Suprapubic skin (tissue), 4 donors: Measurements from ENCODE around the gene IQCM. TPM values are rescaled to one million over a fixed set of nuclear protein-coding genes. Genes with fewer than 3 reads are reported as not detected.
A peak's percentile ranks its signal among the peaks of the same experiment; 100 is the strongest.

Source experiments
- DNase-seq, 2 donors: peaks; one replicate each; pipeline ENCODE4 v3.0.0-alpha.2; 2019; ENCODE audit warnings: low spot score in 2 of 2
- H3K27ac ChIP-seq: fragments of 200-600 bp; sonication (generic); one replicate; pipeline ENCODE4 v1.5.1; 2019
- H3K27me3 ChIP-seq: fragments of 200-600 bp; sonication (generic); one replicate; pipeline ENCODE4 v1.5.1; 2019
- H3K36me3 ChIP-seq: fragments of 200-600 bp; sonication (generic); one replicate; pipeline ENCODE4 v1.5.1; 2019
- H3K4me1 ChIP-seq: fragments of 200-600 bp; sonication (generic); one replicate; pipeline ENCODE4 v1.5.1; 2019
- H3K4me3 ChIP-seq: fragments of 200-600 bp; sonication (generic); one replicate; pipeline ENCODE4 v1.5.1; 2019; ENCODE audit warnings: mild to moderate bottlenecking
- H3K9me3 ChIP-seq: fragments of 200-600 bp; sonication (generic); one replicate; pipeline ENCODE4 v1.5.1; 2019
- EP300 ChIP-seq: sonication (generic); formaldehyde crosslinking; IDR thresholded peaks from one replicate; pipeline ENCODE4 v1.6.1; 2017; ENCODE audit warnings: antibody characterized with exemption
- POLR2A ChIP-seq, 2 donors: fragments of 450-650 bp; IDR thresholded peaks; one replicate each; pipeline ENCODE4 v1.6.1; 2017; ENCODE audit warnings: antibody characterized with exemption in 2 of 2, mild to moderate bottlenecking in 2 of 2, moderate library complexity in 2 of 2
- POLR2AphosphoS5 ChIP-seq, 3 donors: sonication (generic); formaldehyde crosslinking; IDR thresholded peaks; one replicate each; pipeline ENCODE4 v1.6.1; 2017; ENCODE audit warnings: antibody characterized with exemption in 3 of 3
- WGBS: methylation state at CpG from one replicate; pipeline ENCODE4 v1.1.5; 2018; 5-methylcytosine and 5-hydroxymethylcytosine counted together
- total RNA-seq, 4 donors: library from RNA; depleted of rRNA; stranded (reverse); fragments of >200 nt; gene quantifications; one replicate each; pipeline ENCODE4 v1.1.0, GENCODE V29; 2016
- TF ChIP-seq, protein P1 (sequence below), 2 donors: fragments of 200-600 bp in 1 of 2; fragments of 450-650 bp in 1 of 2; sonication (generic) in 1 of 2; IDR thresholded peaks; one replicate each; pipeline ENCODE4 v1.5.1; 2016 to 2019; ENCODE audit warnings: antibody characterized with exemption in 2 of 2, mild to moderate bottlenecking in 1 of 2, moderate library complexity in 1 of 2

The IQCM gene
- total RNA-seq, 4 donors from 2014 or later = not detected

DNA sequence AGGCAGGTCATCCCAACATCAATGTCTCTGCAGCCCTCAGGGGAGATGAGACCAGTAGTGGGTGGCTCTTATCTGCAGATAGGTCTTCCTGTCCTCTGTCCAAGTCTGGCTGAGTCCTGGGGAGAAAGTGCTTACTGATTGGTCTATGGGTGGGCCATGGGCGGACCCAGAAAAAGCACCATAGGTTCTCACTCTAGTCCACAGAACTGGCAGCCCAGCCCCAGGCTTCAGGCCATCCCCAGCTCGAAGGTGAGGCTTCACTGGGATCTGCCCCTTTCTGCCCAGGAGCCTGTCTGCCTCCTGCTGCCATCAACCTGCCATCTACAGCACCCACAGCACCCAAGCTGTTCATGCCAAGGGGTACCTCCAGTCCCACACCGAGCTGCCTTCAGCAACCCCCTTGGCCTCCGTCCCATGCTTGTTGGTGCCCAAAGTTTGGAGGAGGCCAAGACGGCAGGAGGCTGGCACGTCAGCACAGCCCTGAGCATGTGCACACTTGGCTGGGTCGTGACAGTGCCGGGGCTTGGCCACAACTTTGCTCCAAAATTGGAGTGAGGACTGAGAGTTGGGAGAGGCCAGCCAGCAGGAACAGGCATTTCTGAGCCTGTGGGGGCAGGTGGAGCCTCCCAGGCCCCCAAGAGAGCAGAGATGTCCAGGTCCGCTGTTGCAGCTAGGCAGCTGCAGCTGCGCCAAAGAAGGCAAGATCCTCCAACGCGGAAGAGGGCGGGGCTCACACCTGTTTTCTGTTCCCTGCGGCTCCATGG lies 99.6 kb downstream of the IQCM start:
- 93% methylated on average over 8 of the region's 14 CpGs for WGBS
- H3K4me1 ChIP-seq = no peaks in the 10 kb centered on the region
- H3K27me3 ChIP-seq = no peaks in the 10 kb centered on the region
- H3K36me3 ChIP-seq = no peaks in the 10 kb centered on the region
- no peaks in the 10 kb centered on the region for H3K9me3 ChIP-seq
- no peak overlapping the region for H3K4me3 ChIP-seq
- DNase-seq = peak in 1 of 2 donors; percentile 36
- no peak overlapping the region for H3K27ac ChIP-seq
- TF ChIP-seq EP300 = no peak
- TF ChIP-seq, protein P1, sequence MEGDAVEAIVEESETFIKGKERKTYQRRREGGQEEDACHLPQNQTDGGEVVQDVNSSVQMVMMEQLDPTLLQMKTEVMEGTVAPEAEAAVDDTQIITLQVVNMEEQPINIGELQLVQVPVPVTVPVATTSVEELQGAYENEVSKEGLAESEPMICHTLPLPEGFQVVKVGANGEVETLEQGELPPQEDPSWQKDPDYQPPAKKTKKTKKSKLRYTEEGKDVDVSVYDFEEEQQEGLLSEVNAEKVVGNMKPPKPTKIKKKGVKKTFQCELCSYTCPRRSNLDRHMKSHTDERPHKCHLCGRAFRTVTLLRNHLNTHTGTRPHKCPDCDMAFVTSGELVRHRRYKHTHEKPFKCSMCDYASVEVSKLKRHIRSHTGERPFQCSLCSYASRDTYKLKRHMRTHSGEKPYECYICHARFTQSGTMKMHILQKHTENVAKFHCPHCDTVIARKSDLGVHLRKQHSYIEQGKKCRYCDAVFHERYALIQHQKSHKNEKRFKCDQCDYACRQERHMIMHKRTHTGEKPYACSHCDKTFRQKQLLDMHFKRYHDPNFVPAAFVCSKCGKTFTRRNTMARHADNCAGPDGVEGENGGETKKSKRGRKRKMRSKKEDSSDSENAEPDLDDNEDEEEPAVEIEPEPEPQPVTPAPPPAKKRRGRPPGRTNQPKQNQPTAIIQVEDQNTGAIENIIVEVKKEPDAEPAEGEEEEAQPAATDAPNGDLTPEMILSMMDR (IDR thresholded peaks at IDR 0.05) = no peak
- TF ChIP-seq POLR2A (IDR thresholded peaks at IDR 0.05) = no peak
- TF ChIP-seq POLR2AphosphoS5 (IDR thresholded peaks at IDR 0.05) = no peak

DNA sequence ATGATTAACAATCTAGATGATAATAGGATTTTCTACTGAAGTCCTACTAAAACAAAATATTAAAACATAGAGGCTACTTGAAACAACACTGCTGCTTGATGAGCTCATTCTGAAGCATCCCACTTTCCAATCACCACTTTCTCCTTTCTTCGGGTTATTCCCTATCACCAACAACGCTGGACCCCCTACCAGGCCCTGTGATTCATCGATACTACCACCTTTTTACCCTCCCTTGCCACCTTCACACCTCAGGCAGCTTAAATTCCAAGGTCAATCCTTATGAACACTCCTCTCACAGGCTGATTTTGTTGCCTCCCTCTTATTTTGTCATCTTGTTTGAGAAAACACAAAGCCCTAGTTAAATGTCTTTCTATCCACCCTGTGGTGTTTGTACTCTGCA lies 102.6 kb downstream of the IQCM start:
- TF ChIP-seq POLR2A (IDR thresholded peaks at IDR 0.05) = no peak
- TF ChIP-seq, protein P1 (IDR thresholded peaks at IDR 0.05) = no peak
- no peak for TF ChIP-seq POLR2AphosphoS5 (IDR thresholded peaks at IDR 0.05)
- no peak for TF ChIP-seq EP300
- Histone ChIP-seq H3K27ac (no peak overlapping the region), H3K4me3 (no peak overlapping the region), H3K36me3 (no peaks in the 10 kb centered on the region), H3K27me3 (no peaks in the 10 kb centered on the region), H3K9me3 (no peaks in the 10 kb centered on the region), H3K4me1 (peaks cover 10% of the 10 kb centered on the region)
- DNase-seq = no peak
- WGBS = 81% methylated on average over 3 of the region's 3 CpGs

DNA sequence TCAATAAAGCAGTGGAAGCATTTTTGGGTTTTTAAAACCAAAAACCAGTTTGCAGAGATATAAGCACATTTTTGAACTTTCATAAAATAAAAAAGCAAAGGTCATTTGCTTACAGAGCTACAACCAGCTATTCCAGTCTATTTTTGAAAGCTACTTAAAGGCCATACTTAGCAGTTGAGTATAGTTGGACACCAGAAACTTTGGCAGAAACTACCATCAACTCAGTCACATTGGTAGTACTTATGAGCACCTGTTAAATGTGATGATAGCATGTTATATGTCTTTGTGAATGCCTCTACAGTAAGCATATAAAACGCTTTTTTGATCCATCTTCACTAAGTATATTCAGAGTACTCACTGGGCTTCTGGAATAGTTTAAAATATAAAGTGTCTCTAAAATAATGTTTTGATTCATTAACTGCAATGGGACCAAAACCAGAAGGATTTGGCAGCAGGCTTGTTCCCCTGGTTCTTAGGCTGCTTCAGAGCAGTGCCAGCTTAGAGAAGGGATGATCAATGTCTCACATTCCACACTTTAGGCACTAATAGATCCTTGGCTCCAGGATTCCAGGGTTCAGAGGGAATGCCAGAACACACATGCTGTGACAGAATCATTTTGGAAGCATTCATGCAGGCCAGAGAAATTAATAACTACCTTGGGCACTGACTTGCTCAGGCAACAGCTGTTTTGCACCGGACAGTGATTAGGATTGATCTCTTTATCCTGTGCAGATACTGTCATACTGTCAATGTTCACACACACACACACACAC lies 103.9 kb downstream of the IQCM start:
- Histone ChIP-seq H3K4me3 (no peak overlapping the region), H3K4me1 (peaks cover 10% of the 10 kb centered on the region), H3K36me3 (no peaks in the 10 kb centered on the region), H3K27ac (no peak overlapping the region), H3K27me3 (no peaks in the 10 kb centered on the region), H3K9me3 (no peaks in the 10 kb centered on the region)
- no peak for TF ChIP-seq POLR2AphosphoS5 (IDR thresholded peaks at IDR 0.05)
- no peak for TF ChIP-seq EP300
- TF ChIP-seq, protein P1 (IDR thresholded peaks at IDR 0.05) = no peak
- TF ChIP-seq POLR2A (IDR thresholded peaks at IDR 0.05) = no peak
- DNase-seq = no peak
- 38% methylated on average over 2 of the region's 2 CpGs for WGBS

DNA sequence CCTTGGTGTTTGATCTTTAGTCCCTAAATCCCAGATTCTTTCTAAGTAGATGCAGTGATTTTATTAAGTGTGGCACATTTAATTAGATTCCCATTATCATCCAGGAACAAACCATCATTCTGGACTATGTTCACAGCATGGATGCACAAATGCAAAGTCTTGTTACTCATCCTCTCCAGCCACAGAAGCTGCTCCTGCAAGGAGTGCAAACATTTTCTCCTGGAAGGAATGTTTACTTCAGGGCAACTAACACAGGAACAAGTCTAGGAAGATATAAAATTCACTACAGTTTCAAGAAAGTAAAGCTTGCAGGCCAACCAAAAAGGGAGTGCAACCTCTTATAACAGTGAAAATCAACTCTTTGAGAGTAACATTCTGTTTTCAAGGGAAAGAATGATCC lies 106.0 kb downstream of the IQCM start:
- TF ChIP-seq EP300 = no peak
- TF ChIP-seq POLR2A (IDR thresholded peaks at IDR 0.05) = no peak
- TF ChIP-seq POLR2AphosphoS5 (IDR thresholded peaks at IDR 0.05) = no peak
- TF ChIP-seq, protein P1 (IDR thresholded peaks at IDR 0.05) = no peak
- H3K4me1 ChIP-seq = peaks cover 10% of the 10 kb centered on the region
- no peaks in the 10 kb centered on the region for H3K9me3 ChIP-seq
- H3K27ac ChIP-seq = no peak overlapping the region
- no peaks in the 10 kb centered on the region for H3K36me3 ChIP-seq
- no peaks in the 10 kb centered on the region for H3K27me3 ChIP-seq
- H3K4me3 ChIP-seq = no peak overlapping the region
- DNase-seq = no peak

DNA sequence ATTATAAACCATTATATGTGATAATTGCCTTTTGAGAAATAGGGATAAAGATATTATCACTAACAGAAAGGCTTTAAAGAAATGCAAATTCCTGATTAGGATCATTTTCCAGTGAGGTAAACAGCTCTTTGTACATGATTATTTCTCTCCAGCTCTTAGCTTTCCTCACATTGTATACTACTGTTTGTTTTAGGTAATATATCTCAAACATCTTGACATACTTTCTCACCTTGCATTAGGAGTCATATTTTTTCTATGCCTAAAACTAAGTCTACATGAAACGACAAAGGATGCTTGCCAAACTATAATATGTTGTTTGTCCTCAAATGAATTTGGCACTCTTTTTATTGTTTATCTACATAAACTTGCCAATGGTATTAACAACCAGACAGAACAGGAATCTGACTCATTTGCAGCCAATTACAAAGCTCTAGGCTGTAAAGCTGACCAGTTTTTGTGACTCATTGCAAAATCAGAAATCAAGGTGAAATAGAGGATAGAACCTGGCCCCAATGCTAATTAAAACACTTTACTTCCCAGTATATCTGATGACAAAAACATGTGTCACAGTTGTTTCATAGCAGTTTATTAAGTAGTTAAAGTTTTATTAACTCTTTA lies 107.0 kb downstream of the IQCM start:
- Histone ChIP-seq H3K27ac (no peak overlapping the region), H3K4me1 (peaks cover 10% of the 10 kb centered on the region), H3K4me3 (no peak overlapping the region), H3K27me3 (no peaks in the 10 kb centered on the region), H3K36me3 (no peaks in the 10 kb centered on the region), H3K9me3 (no peaks in the 10 kb centered on the region)
- no peak for DNase-seq
- TF ChIP-seq POLR2A (IDR thresholded peaks at IDR 0.05) = no peak
- 26% methylated on average over 1 of the region's 1 CpG for WGBS
